GM23248 (cell line): Measurements from ENCODE around the gene PSME4. TPM values are rescaled to one million over a fixed set of nuclear protein-coding genes. Genes with fewer than 3 reads are reported as not detected.

ENCODE experiments used
- DNase-seq: peaks from one replicate; pipeline ENCODE4 v3.0.0-alpha.2; 2015
- H2AFZ ChIP-seq: fragments of 200-600 bp; sonication (generic); 2 replicates; pipeline ENCODE4 v1.6.1; 2016; ENCODE audit warnings: antibody characterized with exemption
- H3F3A ChIP-seq: fragments of 200-600 bp; sonication (generic); 2 replicates; pipeline ENCODE4 v1.6.1; 2016; ENCODE audit warnings: mild to moderate bottlenecking, antibody characterized with exemption, mixed run types; ENCODE audit not compliant: insufficient read depth
- H3K27ac ChIP-seq: fragments of 200-600 bp; sonication (generic); 2 replicates; pipeline ENCODE4 v1.5.1; 2016; ENCODE audit warnings: mild to moderate bottlenecking
- H3K27me3 ChIP-seq: fragments of 200-600 bp; sonication (generic); replicated peaks from 2 replicates; pipeline ENCODE4 v1.6.1; 2016; ENCODE audit warnings: mild to moderate bottlenecking; ENCODE audit not compliant: insufficient read depth
- H3K36me3 ChIP-seq: fragments of 200-600 bp; sonication (generic); 2 replicates; pipeline ENCODE4 v1.6.1; 2016; ENCODE audit warnings: low read depth, mild to moderate bottlenecking
- H3K4me1 ChIP-seq: fragments of 200-600 bp; sonication (generic); 2 replicates; pipeline ENCODE4 v1.6.1; 2016; ENCODE audit warnings: mild to moderate bottlenecking; ENCODE audit not compliant: insufficient read depth
- H3K4me2 ChIP-seq: fragments of 200-600 bp; sonication (generic); one replicate; pipeline ENCODE4 v1.6.1; 2016; ENCODE audit warnings: mild to moderate bottlenecking; ENCODE audit not compliant: unreplicated experiment
- H3K4me3 ChIP-seq: fragments of 200-600 bp; sonication (generic); 2 replicates; pipeline ENCODE4 v1.5.1; 2016; ENCODE audit warnings: mild to moderate bottlenecking
- H3K79me2 ChIP-seq: fragments of 200-600 bp; sonication (generic); 2 replicates; pipeline ENCODE4 v1.6.1; 2016; ENCODE audit warnings: mild to moderate bottlenecking; ENCODE audit not compliant: insufficient read depth
- H3K9ac ChIP-seq: fragments of 200-600 bp; sonication (generic); 2 replicates; pipeline ENCODE4 v1.6.1; 2016; ENCODE audit warnings: mild to moderate bottlenecking
- H3K9me2 ChIP-seq: fragments of 200-600 bp; sonication (generic); 2 replicates; pipeline ENCODE4 v1.6.1; 2016; ENCODE audit warnings: mixed run types, mild to moderate bottlenecking, moderate library complexity; ENCODE audit not compliant: insufficient read depth
- H3K9me3 ChIP-seq: fragments of 200-600 bp; sonication (generic); one replicate; pipeline ENCODE4 v1.6.1; 2017; ENCODE audit warnings: low read depth
- H4K20me1 ChIP-seq: fragments of 200-600 bp; sonication (generic); 2 replicates; pipeline ENCODE4 v1.6.0; 2016; ENCODE audit not compliant: insufficient read depth
- EZH2 ChIP-seq: fragments of 200-600 bp; sonication (generic); IDR thresholded peaks from 2 replicates; pipeline ENCODE4 v1.6.1; 2018; ENCODE audit warnings: antibody characterized with exemption, mild to moderate bottlenecking; ENCODE audit not compliant: insufficient read depth, poor library complexity, severe bottlenecking
- EZH2phosphoT487 ChIP-seq: fragments of 200-600 bp; sonication (generic); IDR thresholded peaks from 2 replicates; pipeline ENCODE4 v1.6.1; 2018; ENCODE audit warnings: antibody characterized with exemption, moderate library complexity, mild to moderate bottlenecking, low read depth; ENCODE audit not compliant: insufficient read depth
- WGBS, 2 experiments: methylation state at CpG; one replicate each; pipeline ENCODE4 v1.1.6; 2015 to 2017; ENCODE audit warnings: low lambda C conversion rate in 2 of 2, low coverage in 1 of 2; ENCODE audit errors: missing lambda C conversion rate in 2 of 2; 5-methylcytosine and 5-hydroxymethylcytosine counted together
- in situ Hi-C: fragments of 300-500 bp; cut with MboI; formaldehyde crosslinking; loops from 2 replicates; pipeline ENCODE4 v1.15.0; 2020
- polyA plus RNA-seq: library from polyadenylated mRNA; unstranded; fragments of >200 nt; fragmentation: Nextera tagmentation; extraction: Ambion mirVana; gene quantifications from 2 replicates; pipeline ENCODE4 v1.2.1, GENCODE V29; 2016
- total RNA-seq: library from RNA; depleted of rRNA; stranded (reverse); fragments of >200 nt; shearing (Covaris generic); gene quantifications from 2 replicates; pipeline ENCODE4 v1.2.3, GENCODE V29; 2014

Gene PSME4
- total and polyA plus RNA-seq, 2 experiments from 2014 or later = 16.2 to 29.3 TPM

DNA sequence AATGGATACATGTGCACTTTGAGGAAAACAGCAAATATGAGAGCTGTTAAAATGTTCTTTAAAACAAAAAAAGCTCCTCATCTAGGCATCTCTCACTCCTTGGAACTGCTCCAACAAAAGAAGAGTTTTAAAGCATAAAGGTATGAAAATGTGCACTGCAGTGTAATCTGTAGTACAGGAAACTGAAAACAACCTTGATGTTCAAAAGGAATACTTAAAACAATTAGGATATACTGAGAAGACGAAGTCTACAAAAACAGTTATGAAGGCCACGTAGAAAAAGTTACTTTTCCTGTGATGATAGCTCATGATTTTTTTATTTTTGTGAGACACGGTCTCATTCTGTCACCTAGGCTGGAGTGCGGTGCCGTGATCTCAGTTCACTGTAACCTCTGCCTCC lies 109.0 kb downstream of the PSME4 start:
- no peaks in the 10 kb centered on the region for H3K9me3 ChIP-seq
- no peaks in the 10 kb centered on the region for H3K27me3 ChIP-seq
- no peak overlapping the region for H3K27ac ChIP-seq
- H3F3A ChIP-seq = peaks cover 47% of the 10 kb centered on the region
- peaks cover 7% of the 10 kb centered on the region; the same call in 1 of the 2 replicates for H3K79me2 ChIP-seq
- H3K36me3 ChIP-seq = peaks cover 23% of the 10 kb centered on the region
- H3K4me3 ChIP-seq = no peak overlapping the region
- peaks cover 5% of the 10 kb centered on the region; the same call in 1 of the 2 replicates for H3K4me1 ChIP-seq
- no peaks in the 10 kb centered on the region; the same call in 1 of the 2 replicates for H4K20me1 ChIP-seq
- no peak overlapping the region for H3K9ac ChIP-seq
- no peak overlapping the region for H3K4me2 ChIP-seq
- TF ChIP-seq EZH2 = no peak
- no peak for TF ChIP-seq EZH2phosphoT487
- no peaks in the 10 kb centered on the region for H3K9me2 ChIP-seq
- no peak overlapping the region for H2AFZ ChIP-seq
- 89 to 93% methylated on average over 5 of the region's 5 CpGs for WGBS, 2 experiments
- in situ Hi-C loops = no loop called here
- no peak for DNase-seq

DNA sequence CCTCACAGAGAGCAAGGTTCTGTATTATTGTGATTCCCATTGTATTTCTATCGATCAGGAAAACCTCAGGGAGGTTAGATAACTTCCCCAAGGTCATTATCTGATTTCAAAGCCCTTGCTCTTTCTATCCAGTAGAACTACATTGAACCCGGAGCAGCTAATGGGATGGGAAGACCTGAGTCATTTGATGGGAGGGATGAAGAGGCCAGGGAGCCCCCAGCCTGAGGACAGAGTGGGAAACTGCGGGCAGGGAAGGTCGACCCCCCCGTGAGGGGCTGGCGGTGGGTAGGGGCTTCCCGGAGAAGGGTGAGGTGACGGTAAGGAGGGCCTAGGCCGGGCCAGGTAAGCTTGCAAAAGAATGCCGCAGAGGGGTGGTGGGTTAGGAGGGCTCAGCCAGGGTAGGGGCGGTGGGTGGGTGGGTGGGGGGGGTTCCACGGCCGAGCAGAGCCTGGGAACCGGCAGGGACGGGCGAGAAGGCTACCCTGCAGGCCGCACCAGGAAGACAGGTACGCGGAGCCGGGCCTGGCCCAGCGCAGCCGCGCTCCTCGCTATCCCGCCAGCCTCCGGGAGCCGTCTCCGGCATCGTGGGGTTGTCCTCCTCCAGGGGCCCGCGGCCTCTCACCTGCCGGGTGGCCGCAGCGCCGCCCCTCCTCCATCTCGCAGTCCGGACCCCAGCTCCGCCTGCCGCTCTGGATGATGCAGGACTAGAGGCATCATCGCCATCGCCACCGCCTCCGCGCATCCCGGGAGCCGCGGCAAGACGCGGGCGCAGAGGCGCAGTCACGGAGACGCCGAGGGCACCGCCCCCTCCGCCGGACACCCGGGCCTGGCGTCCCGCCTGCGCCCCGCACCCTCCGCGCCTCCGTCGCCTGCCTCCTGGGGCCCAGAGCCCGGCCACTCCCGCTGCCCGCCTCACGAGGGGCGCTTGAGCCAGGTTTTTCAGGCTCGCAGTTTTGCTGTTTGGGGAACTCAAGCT lies 111.3 kb downstream of the PSME4 start, which contains the start of gene GPR75:
TSS of gene GPR75 (minus strand) at position 762 of the 976 bp plus-strand sequence. CDS start 5,211 bp downstream, outside the sequence.
- peaks cover 11% of the 10 kb centered on the region for H3K4me1 ChIP-seq
- H3K9me2 ChIP-seq = no peaks in the 10 kb centered on the region
- peaks cover 41% of the 10 kb centered on the region for H3F3A ChIP-seq
- H3K36me3 ChIP-seq = peaks cover 5% of the 10 kb centered on the region
- H3K9ac ChIP-seq = peak within 1 kb of the TSS; percentile 58
- peaks cover 7% of the 10 kb centered on the region; the same call in 1 of the 2 replicates for H3K79me2 ChIP-seq
- H2AFZ ChIP-seq = peak within 1 kb of the TSS; percentile 58
- WGBS, 2 experiments = 21 to 24% methylated on average over 33 to 47 of the region's 72 CpGs
- in situ Hi-C loops = no loop called here
- peak; percentile 76 for DNase-seq
- no peaks in the 10 kb centered on the region; the same call in 1 of the 2 replicates for H4K20me1 ChIP-seq
- TF ChIP-seq EZH2 (no peak), EZH2phosphoT487 (no peak)
- peak within 1 kb of the TSS; percentile 72 for H3K4me3 ChIP-seq
- peak within 1 kb of the TSS; percentile 88 for H3K4me2 ChIP-seq
- H3K27ac ChIP-seq = no peak within 1 kb of the TSS
- no peaks in the 10 kb centered on the region for H3K9me3 ChIP-seq
- H3K27me3 ChIP-seq = no peaks in the 10 kb centered on the region

DNA sequence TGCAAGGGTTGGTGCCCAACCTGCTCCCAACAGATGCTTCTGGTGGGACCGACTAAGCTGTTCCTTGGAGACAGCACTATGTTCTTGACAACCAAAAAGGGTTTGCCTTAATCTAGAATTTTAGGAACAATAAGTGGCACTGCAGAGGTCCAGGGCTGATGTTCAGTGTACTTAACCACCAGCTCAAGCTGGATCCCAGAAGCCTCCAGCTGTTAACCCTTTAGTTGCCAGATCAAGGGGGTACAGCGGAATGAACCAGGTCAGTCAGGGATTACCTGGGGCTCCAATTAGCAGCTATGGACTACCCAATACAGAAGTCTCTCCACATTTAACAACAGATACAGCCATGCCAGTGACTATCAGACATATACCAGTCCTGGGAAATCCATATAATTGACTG lies 114.5 kb downstream of the PSME4 start:
- no peak overlapping the region for H3K9ac ChIP-seq

DNA sequence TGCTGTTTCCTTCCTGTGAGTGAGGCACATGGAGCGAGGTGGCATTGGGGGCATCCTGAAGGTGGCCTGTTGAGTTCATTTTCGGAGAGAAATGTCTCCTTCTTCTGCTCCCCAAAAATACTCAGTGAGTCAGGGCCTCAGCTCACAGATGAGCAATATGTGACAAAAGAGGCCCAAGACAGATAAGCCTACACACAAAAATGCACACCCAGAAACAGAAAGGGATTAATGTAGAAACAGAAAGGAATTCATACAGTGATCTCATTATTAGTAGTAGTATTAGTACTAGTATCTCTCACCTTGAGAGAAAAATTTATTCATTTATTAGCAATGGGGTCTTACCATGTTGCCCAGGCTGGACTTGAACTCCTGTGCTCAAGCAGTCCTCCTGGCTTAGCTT lies 116.1 kb downstream of the PSME4 start:
- Histone ChIP-seq H3K9ac (no peak overlapping the region), H3K79me2 (peaks cover 7% of the 10 kb centered on the region; the same call in 1 of the 2 replicates), H4K20me1 (no peaks in the 10 kb centered on the region), H3F3A (peaks cover 13% of the 10 kb centered on the region; the same call in 1 of the 2 replicates), H2AFZ (no peak overlapping the region), H3K9me2 (no peaks in the 10 kb centered on the region), H3K36me3 (0 out of 2 replicates have a peak, but pooled peaks cover 12% of the 10 kb centered on the region), H3K4me1 (peaks cover 7% of the 10 kb centered on the region), H3K4me2 (no peak overlapping the region), H3K27ac (peak overlapping the region; percentile 32; the same call in 1 of the 2 replicates), H3K9me3 (no peaks in the 10 kb centered on the region), H3K4me3 (no peak overlapping the region), H3K27me3 (no peaks in the 10 kb centered on the region)
- no peak for TF ChIP-seq EZH2phosphoT487
- DNase-seq = peak; percentile 49
- in situ Hi-C loops = no loop called here
- 77 to 83% methylated on average over 2 of the region's 2 CpGs for WGBS, 2 experiments

More for the DNA sequence above, 114.5 kb downstream of the PSME4 start:
- TF ChIP-seq EZH2 (no peak), EZH2phosphoT487 (no peak)
- Histone ChIP-seq H3K9me2 (no peaks in the 10 kb centered on the region), H3K4me2 (no peak overlapping the region), H3K36me3 (0 out of 2 replicates have a peak, but pooled peaks cover 12% of the 10 kb centered on the region), H4K20me1 (no peaks in the 10 kb centered on the region; the same call in 1 of the 2 replicates), H3K27me3 (no peaks in the 10 kb centered on the region), H2AFZ (no peak overlapping the region), H3K9me3 (no peaks in the 10 kb centered on the region), H3K4me3 (no peak overlapping the region), H3K79me2 (peaks cover 7% of the 10 kb centered on the region; the same call in 1 of the 2 replicates), H3K4me1 (peaks cover 11% of the 10 kb centered on the region), H3F3A (peaks cover 23% of the 10 kb centered on the region), H3K27ac (no peak overlapping the region)
- in situ Hi-C loops = no loop called here
- no peak for DNase-seq
- 78 to 82% methylated on average over 2 of the region's 2 CpGs for WGBS, 2 experiments
